ENCODE results near the gene SFXN3. TPM values are rescaled to one million over a fixed set of nuclear protein-coding genes. Genes with fewer than 3 reads are reported as not detected.
A peak's percentile ranks its signal among the peaks of the same experiment; 100 is the strongest.

The SFXN3 gene, protein sequence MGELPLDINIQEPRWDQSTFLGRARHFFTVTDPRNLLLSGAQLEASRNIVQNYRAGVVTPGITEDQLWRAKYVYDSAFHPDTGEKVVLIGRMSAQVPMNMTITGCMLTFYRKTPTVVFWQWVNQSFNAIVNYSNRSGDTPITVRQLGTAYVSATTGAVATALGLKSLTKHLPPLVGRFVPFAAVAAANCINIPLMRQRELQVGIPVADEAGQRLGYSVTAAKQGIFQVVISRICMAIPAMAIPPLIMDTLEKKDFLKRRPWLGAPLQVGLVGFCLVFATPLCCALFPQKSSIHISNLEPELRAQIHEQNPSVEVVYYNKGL
- total RNA-seq (2021): 2.8 and 3.4 TPM in 2 replicates
- long read RNA-seq, transcript SFXN3-202 (12 exons, 3,098 nt): major isoform, 5 of 9 reads
- long read RNA-seq, partial matches to known transcripts: 1 of 9 reads
- long read RNA-seq, other reads (novel, unspliced or antisense): 3 of 9 reads

DNA sequence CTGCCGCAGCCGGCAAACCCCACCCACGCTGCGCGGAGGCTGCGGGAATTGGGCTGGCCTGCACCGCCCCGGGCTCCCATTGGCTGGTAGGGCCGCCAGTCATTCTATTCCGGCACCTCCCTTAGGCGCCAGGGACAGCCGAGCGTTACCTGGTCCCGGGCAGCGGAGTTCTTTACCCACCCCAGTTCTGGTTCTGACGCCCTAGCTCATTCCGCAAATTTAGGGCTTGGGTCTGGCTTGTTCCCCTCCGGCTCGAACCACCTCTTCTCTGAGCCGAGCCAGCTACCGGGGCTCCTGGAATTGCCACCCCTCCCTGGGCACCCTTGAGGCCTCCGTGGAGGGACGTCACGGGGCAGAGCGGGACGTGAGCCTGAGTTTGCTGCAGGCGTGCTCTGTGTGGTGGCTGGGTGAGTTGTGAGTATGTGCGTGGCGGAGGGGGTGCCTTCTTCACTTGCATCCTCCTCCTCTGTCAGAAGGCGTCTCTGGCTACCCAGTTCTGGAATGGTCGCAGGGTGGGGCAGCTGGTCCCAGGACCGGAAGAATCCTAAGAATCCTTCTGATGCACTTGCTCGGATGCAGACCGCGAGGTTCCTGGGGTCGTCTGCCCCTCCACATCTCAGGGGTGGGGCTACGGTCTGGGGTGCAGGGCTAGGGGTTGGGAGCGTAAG, at the start of gene SFXN3, which contains the start of gene PDZD7:
TSS of gene SFXN3 (plus strand) at position 107 of the 668 bp plus-strand sequence. CDS start 3,461 bp downstream, outside the sequence.
TSS of gene PDZD7 (minus strand) at position 2 of the 668 bp plus-strand sequence. CDS start 910 bp downstream, outside the sequence.
- H3K79me2 ChIP-seq (ENCODE audit: insufficient read depth, low read length): no peaks in the 10 kb centered on the region
- H4K8ac ChIP-seq (replicated peaks; ENCODE audit: insufficient read length, low read depth, low read length): no peak within 1 kb of the TSS
- H2AFZ ChIP-seq (ENCODE audit: low read length): no peak within 1 kb of the TSS
- no peak within 1 kb of the TSS for H2AK5ac ChIP-seq (ENCODE audit: insufficient read length, low read length)
- no peaks in the 10 kb centered on the region for H3K9me3 ChIP-seq (ENCODE audit: control insufficient read depth, low read depth, low read length)
- no peak within 1 kb of the TSS for H4K91ac ChIP-seq (ENCODE audit: insufficient read length, low read depth, low read length)
- Mint-ChIP-seq H3K4me3 (peak within 1 kb of the TSS; percentile 59 to 89), H3K27ac (0 out of 7 replicates have a peak within 1 kb of the TSS, but pooled peaks of 1 of the 3 experiments have one; percentile 78), H3K9me3 (no peaks in the 10 kb centered on the region; a peak in 1 of 5 replicates), H3K27me3 (ENCODE audit: low read depth) (peaks cover 74% of the 10 kb centered on the region), H3K36me3 (ENCODE audit: insufficient read depth in 1 of 3, low read depth in 3 of 3) (no peaks in the 10 kb centered on the region), H3K4me1 (peaks cover 34 to 50% of the 10 kb centered on the region in 2 experiments)
- no peak within 1 kb of the TSS for H3K18ac ChIP-seq (ENCODE audit: insufficient read length, low read depth, low read length)
- H2BK12ac ChIP-seq (ENCODE audit: insufficient read length, low read depth, low read length): no peak within 1 kb of the TSS
- H3K4me2 ChIP-seq (ENCODE audit: insufficient read depth, insufficient read length, low read length): peak within 1 kb of the TSS; percentile 74
- peaks cover 13% of the 10 kb centered on the region for H3K23me2 ChIP-seq (ENCODE audit: insufficient read length, low read depth, low read length, poor library complexity, severe bottlenecking)
- WGBS (ENCODE audit: extremely low coverage, insufficient read length, low lambda C conversion rate): no CpG with 5 or more reads among the region's 38 CpGs
- no peak within 1 kb of the TSS for H2BK5ac ChIP-seq (ENCODE audit: insufficient read length, low read length)
- no peaks in the 10 kb centered on the region for H3K79me1 ChIP-seq (ENCODE audit: insufficient read depth, low read depth, low read length, poor library complexity, severe bottlenecking)
- no peak within 1 kb of the TSS for H3K27ac ChIP-seq (ENCODE audit: insufficient read length, low read depth, low read length)
- TF ChIP-seq, protein P1, sequence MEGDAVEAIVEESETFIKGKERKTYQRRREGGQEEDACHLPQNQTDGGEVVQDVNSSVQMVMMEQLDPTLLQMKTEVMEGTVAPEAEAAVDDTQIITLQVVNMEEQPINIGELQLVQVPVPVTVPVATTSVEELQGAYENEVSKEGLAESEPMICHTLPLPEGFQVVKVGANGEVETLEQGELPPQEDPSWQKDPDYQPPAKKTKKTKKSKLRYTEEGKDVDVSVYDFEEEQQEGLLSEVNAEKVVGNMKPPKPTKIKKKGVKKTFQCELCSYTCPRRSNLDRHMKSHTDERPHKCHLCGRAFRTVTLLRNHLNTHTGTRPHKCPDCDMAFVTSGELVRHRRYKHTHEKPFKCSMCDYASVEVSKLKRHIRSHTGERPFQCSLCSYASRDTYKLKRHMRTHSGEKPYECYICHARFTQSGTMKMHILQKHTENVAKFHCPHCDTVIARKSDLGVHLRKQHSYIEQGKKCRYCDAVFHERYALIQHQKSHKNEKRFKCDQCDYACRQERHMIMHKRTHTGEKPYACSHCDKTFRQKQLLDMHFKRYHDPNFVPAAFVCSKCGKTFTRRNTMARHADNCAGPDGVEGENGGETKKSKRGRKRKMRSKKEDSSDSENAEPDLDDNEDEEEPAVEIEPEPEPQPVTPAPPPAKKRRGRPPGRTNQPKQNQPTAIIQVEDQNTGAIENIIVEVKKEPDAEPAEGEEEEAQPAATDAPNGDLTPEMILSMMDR (conservative IDR thresholded peaks at IDR 0.05): no peak
- peak; percentile 95 for DNase-seq
- no peak within 1 kb of the TSS for H2BK15ac ChIP-seq (ENCODE audit: low read depth, low read length)
- peaks cover 4% of the 10 kb centered on the region; the same call in 1 of the 2 replicates for H3K4me1 ChIP-seq (ENCODE audit: insufficient read depth, low read length)
- H4K20me1 ChIP-seq (ENCODE audit: control insufficient read depth, insufficient read depth, insufficient read length): no peaks in the 10 kb centered on the region
- H3K14ac ChIP-seq (ENCODE audit: insufficient read depth, low read length): no peak within 1 kb of the TSS; the same call in none of the 2 replicates
- peaks cover 4% of the 10 kb centered on the region; the same call in 1 of the 2 replicates for H3K27me3 ChIP-seq (ENCODE audit: insufficient read depth, low read length)
- no peak within 1 kb of the TSS for H2BK120ac ChIP-seq (ENCODE audit: low read depth, low read length, poor library complexity, severe bottlenecking)
- no peak within 1 kb of the TSS for H3K56ac ChIP-seq (ENCODE audit: insufficient read length, low read depth, low read length)
- H4K5ac ChIP-seq (ENCODE audit: insufficient read length, low read depth, low read length): no peak within 1 kb of the TSS
- no peak within 1 kb of the TSS for H3K23ac ChIP-seq (ENCODE audit: insufficient read length, low read depth, low read length)
- H3K9ac ChIP-seq (ENCODE audit: extremely low read depth, insufficient read length, low read length): no peak within 1 kb of the TSS
- H3T11ph ChIP-seq (ENCODE audit: low read length): no peak within 1 kb of the TSS
- no peak within 1 kb of the TSS for H2BK20ac ChIP-seq (ENCODE audit: low read depth, low read length, poor library complexity, severe bottlenecking)
- H3K4ac ChIP-seq (ENCODE audit: low read depth, low read length): no peak within 1 kb of the TSS

All from H9 (cell line).